Keratinocyte (primary cell): ENCODE measurements around the gene LCTL.

Source experiments
- EZH2 ChIP-seq: IDR thresholded peaks from one replicate; pipeline ENCODE4 v1.6.1; 2012; ENCODE audit warnings: inconsistent platforms, mild to moderate bottlenecking, low read length, moderate library complexity
- TF ChIP-seq, protein P1 (sequence below), 3 experiments: IDR thresholded peaks in 1 of 3; conservative IDR thresholded peaks in 1 of 3; optimal IDR thresholded peaks in 1 of 3; 2 replicates in 2 of 3; 3 replicates in 1 of 3; pipeline versions ENCODE3 to v1.5.1; 2011; ENCODE audit warnings: low read length in 3 of 3, mild to moderate bottlenecking in 3 of 3, moderate library complexity in 2 of 3, control low read depth in 1 of 3, inconsistent platforms in 1 of 3; ENCODE audit not compliant: insufficient read depth in 2 of 3; ENCODE audit errors: extremely low read depth in 1 of 3

DNA sequence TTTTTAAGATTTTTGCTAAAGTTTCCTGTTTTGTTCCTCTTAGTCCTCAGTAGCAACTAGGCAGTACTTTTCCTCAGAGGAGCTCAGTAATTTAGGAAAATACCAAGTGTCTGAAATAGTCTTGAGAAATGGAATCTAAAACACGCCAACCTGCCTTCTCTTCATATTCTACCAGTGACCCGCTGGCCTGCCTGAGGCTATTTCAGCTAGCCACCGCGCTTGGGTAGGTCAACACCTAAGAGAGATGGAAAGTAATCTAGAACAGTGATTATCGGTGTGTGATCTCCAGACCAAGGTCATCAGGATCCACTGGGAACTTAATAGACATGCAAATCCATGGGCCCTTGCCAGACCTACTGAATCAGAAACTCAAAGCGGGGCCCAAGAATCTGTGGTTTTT lies 7.5 kb downstream of the LCTL start:
- TF ChIP-seq, protein P1, sequence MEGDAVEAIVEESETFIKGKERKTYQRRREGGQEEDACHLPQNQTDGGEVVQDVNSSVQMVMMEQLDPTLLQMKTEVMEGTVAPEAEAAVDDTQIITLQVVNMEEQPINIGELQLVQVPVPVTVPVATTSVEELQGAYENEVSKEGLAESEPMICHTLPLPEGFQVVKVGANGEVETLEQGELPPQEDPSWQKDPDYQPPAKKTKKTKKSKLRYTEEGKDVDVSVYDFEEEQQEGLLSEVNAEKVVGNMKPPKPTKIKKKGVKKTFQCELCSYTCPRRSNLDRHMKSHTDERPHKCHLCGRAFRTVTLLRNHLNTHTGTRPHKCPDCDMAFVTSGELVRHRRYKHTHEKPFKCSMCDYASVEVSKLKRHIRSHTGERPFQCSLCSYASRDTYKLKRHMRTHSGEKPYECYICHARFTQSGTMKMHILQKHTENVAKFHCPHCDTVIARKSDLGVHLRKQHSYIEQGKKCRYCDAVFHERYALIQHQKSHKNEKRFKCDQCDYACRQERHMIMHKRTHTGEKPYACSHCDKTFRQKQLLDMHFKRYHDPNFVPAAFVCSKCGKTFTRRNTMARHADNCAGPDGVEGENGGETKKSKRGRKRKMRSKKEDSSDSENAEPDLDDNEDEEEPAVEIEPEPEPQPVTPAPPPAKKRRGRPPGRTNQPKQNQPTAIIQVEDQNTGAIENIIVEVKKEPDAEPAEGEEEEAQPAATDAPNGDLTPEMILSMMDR (optimal IDR thresholded peaks at IDR 0.05 in 1 of 3, IDR thresholded peaks at IDR 0.05 in 1 of 3, conservative IDR thresholded peaks at IDR 0.05 in 1 of 3; ENCODE audit: extremely low read depth in 1 of 3, insufficient read depth in 2 of 3, low read length in 3 of 3), result no peak
- no peak for TF ChIP-seq EZH2
